ENCODE measurements around the gene TGFB1. TPM values are rescaled to one million over a fixed set of nuclear protein-coding genes. Genes with fewer than 3 reads are reported as not detected.

TGFB1 gene
- total RNA-seq, 1 experiment from 2014 or later, result 102 TPM

DNA sequence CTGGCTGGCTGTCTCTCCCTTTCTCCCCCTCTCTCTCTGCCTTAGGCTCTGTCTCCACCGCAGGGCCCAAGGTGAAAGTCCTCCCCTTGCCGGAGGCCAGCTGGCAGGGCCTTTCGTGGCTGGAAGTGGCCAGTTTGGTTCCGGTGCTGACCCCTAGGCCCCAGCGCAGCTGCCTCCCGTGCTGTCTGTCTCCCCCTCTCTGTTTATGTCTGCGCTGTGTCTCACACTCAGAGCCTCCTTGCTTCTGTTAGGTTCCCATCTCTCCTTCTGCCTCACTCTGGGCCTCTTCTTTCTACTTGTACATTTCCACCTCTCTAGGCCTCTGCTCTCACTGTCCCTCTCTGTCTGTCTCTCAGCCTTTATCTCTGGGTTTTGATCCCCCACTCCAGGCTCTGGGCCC, 30.7 kb downstream of the TGFB1 start:
- Histone ChIP-seq H3K9me3 (ENCODE audit: low read depth, low read length, poor library complexity, severe bottlenecking) (no peaks in the 10 kb centered on the region), H3K27me3 (replicated peaks; ENCODE audit: insufficient read depth, low read depth, low read length, poor library complexity) (no peaks in the 10 kb centered on the region), H3K27ac (ENCODE audit: low read depth, low read length, poor library complexity, severe bottlenecking) (peak overlapping the region; percentile 75), H3K36me3 (ENCODE audit: insufficient read depth, low read length, poor library complexity, severe bottlenecking) (peaks cover 46% of the 10 kb centered on the region), H3K4me1 (ENCODE audit: insufficient read depth, low read length, poor library complexity, severe bottlenecking) (peaks cover 23% of the 10 kb centered on the region), H3K4me3 (ENCODE audit: low read depth, low read length, poor library complexity, severe bottlenecking) (no peak overlapping the region)
- BruUV-seq (replicated peaks), result no TSS peak
- POLR2A ChIA-PET (ENCODE audit: low non-redundant PET), result no interaction called here
- CTCF ChIA-PET, result no interaction called here
- TF ChIP-seq, protein P1, sequence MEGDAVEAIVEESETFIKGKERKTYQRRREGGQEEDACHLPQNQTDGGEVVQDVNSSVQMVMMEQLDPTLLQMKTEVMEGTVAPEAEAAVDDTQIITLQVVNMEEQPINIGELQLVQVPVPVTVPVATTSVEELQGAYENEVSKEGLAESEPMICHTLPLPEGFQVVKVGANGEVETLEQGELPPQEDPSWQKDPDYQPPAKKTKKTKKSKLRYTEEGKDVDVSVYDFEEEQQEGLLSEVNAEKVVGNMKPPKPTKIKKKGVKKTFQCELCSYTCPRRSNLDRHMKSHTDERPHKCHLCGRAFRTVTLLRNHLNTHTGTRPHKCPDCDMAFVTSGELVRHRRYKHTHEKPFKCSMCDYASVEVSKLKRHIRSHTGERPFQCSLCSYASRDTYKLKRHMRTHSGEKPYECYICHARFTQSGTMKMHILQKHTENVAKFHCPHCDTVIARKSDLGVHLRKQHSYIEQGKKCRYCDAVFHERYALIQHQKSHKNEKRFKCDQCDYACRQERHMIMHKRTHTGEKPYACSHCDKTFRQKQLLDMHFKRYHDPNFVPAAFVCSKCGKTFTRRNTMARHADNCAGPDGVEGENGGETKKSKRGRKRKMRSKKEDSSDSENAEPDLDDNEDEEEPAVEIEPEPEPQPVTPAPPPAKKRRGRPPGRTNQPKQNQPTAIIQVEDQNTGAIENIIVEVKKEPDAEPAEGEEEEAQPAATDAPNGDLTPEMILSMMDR (conservative IDR thresholded peaks at IDR 0.05; ENCODE audit: low read depth, low read length), result no peak
- TF ChIP-seq EZH2 (IDR thresholded peaks at IDR 0.05; ENCODE audit: borderline replicate concordance, low read depth, low read length, poor library complexity, severe bottlenecking), result no peak
- no peak for DNase-seq (ENCODE audit: low spot score)
- intact Hi-C loops (cut with micrococcal nuclease; ENCODE audit: unreplicated experiment), result no loop called here

DNA sequence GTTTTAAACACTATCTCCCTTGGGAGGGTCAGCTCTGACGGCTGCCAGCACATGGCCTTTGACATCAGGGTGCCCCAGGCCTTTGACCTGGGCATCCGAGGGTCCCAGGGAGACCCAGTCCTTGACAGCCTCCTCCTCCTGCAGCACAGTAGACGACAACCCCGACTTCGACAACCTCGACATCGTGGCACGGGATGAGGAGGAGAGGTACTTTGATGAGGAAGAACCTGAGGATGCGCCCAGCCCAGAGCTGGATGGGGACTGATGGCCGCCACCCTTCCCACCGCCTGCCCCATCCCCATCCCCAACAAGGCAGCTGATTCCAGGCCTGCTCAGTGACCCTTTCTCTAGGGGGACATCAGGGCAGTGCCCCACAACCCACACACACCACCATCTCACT, 31.3 kb downstream of the TGFB1 start:
- POLR2A ChIA-PET (ENCODE audit: low non-redundant PET), result no interaction called here
- H3K36me3 ChIP-seq (ENCODE audit: insufficient read depth, low read length, poor library complexity, severe bottlenecking), result peaks cover 49% of the 10 kb centered on the region
- TF ChIP-seq, protein P1 (conservative IDR thresholded peaks at IDR 0.05; ENCODE audit: low read depth, low read length), result no peak
- TF ChIP-seq EZH2 (IDR thresholded peaks at IDR 0.05; ENCODE audit: borderline replicate concordance, low read depth, low read length, poor library complexity, severe bottlenecking), result no peak
- H3K4me3 ChIP-seq (ENCODE audit: low read depth, low read length, poor library complexity, severe bottlenecking), result no peak overlapping the region
- H3K4me1 ChIP-seq (ENCODE audit: insufficient read depth, low read length, poor library complexity, severe bottlenecking), result peaks cover 23% of the 10 kb centered on the region
- H3K27me3 ChIP-seq (replicated peaks; ENCODE audit: insufficient read depth, low read depth, low read length, poor library complexity), result no peaks in the 10 kb centered on the region
- peak overlapping the region; percentile 75 for H3K27ac ChIP-seq (ENCODE audit: low read depth, low read length, poor library complexity, severe bottlenecking)
- CTCF ChIA-PET, result no interaction called here
- intact Hi-C loops (cut with micrococcal nuclease; ENCODE audit: unreplicated experiment), result no loop called here
- DNase-seq (ENCODE audit: low spot score), result no peak
- H3K9me3 ChIP-seq (ENCODE audit: low read depth, low read length, poor library complexity, severe bottlenecking), result no peaks in the 10 kb centered on the region
- BruUV-seq (replicated peaks), result no TSS peak

DNA sequence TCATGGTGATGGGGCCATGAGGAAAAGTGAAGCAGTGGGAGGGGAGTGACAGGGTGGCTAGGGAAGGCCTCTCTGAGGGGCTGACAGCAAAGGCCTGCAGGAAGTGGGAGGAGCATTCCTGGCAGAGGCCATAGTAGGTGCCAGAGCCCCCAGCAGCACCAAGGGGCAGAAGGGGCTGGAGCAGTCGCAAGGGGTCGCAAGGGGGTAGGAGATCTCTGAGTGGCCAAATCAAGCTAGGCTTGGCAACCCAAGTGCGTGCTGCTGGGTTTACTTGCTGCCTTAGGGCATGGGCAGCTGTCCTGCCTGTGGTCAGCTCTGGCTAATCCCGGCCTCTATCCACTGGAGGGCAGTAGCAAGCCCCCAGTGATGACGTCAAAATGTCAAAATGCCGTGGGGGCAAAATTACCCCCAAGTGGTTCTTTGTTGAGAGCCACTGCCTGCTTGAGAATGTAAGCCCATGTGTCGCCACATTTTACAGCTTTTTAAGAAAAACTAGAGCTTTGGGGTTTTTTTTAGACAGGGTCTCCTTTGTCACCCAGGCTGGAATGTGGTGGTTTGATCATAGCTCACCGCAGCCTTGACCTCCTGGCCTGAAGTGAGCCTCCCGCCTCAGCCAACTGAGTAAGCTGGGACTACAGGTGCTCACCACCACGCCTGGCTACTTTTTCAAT, 32.0 kb downstream of the TGFB1 start:
- H3K9me3 ChIP-seq (ENCODE audit: low read depth, low read length, poor library complexity, severe bottlenecking), result no peaks in the 10 kb centered on the region
- ChIA-PET CTCF (interaction anchor here (0.6 kb wide), 1 partner anchor 118 kb away, joined by 3 read pairs; no protein-coding TSS in a partner anchor), POLR2A (ENCODE audit: low non-redundant PET) (interaction anchor here (0.7 kb wide), 1 partner anchor 819 kb away, joined by 3 read pairs; no protein-coding TSS in a partner anchor)
- peaks cover 56% of the 10 kb centered on the region for H3K36me3 ChIP-seq (ENCODE audit: insufficient read depth, low read length, poor library complexity, severe bottlenecking)
- no peak overlapping the region for H3K4me3 ChIP-seq (ENCODE audit: low read depth, low read length, poor library complexity, severe bottlenecking)
- BruUV-seq (replicated peaks), result no TSS peak
- no peak for TF ChIP-seq EZH2 (IDR thresholded peaks at IDR 0.05; ENCODE audit: borderline replicate concordance, low read depth, low read length, poor library complexity, severe bottlenecking)
- TF ChIP-seq, protein P1 (conservative IDR thresholded peaks at IDR 0.05; ENCODE audit: low read depth, low read length), result peak; percentile 56
- peaks cover 19% of the 10 kb centered on the region for H3K4me1 ChIP-seq (ENCODE audit: insufficient read depth, low read length, poor library complexity, severe bottlenecking)
- no peak for DNase-seq (ENCODE audit: low spot score)
- intact Hi-C loops (cut with micrococcal nuclease; ENCODE audit: unreplicated experiment), result no loop called here
- H3K27me3 ChIP-seq (replicated peaks; ENCODE audit: insufficient read depth, low read depth, low read length, poor library complexity), result no peaks in the 10 kb centered on the region
- peak overlapping the region; percentile 22 for H3K27ac ChIP-seq (ENCODE audit: low read depth, low read length, poor library complexity, severe bottlenecking)
